Heart left ventricle (tissue), 16 donors: ENCODE results near the gene KL. TPM values are rescaled to one million over a fixed set of nuclear protein-coding genes. Genes with fewer than 3 reads are reported as not detected.
A peak's percentile ranks its signal among the peaks of the same experiment; 100 is the strongest.

ENCODE experiments used
- ATAC-seq, 4 donors: fragments of 200-7000 bp; cut with Tn5 transposase; one replicate each; pipeline ENCODE4 v1.9.1; 2020 to 2022; ENCODE audit warnings: moderate library complexity in 4 of 4, mild to moderate bottlenecking in 3 of 4, moderate number of reproducible peaks in 1 of 4
- DNase-seq, 5 donors: peaks; one replicate each; pipeline ENCODE4 v3.0.0-alpha.2; 2020
- H3K27ac ChIP-seq, 12 donors: fragments of 200-600 bp; sonication (generic) in 4 of 12; one replicate each; pipeline versions ENCODE4 v1.5.0 to v1.8.0; 2016 to 2022; ENCODE audit warnings: mild to moderate bottlenecking in 2 of 12
- H3K27me3 ChIP-seq, 9 donors: fragments of 200-600 bp; sonication (generic) in 2 of 9; one replicate each; pipeline versions ENCODE4 v1.5.1 to v1.8.0; 2016 to 2022; ENCODE audit warnings: mild to moderate bottlenecking in 3 of 9
- H3K36me3 ChIP-seq, 9 donors: fragments of 200-600 bp; sonication (generic) in 2 of 9; one replicate each; pipeline versions ENCODE4 v1.5.0 to v1.8.0; 2018 to 2022; ENCODE audit warnings: mild to moderate bottlenecking in 2 of 9
- H3K4me1 ChIP-seq, 12 donors: fragments of 200-600 bp; sonication (generic) in 4 of 12; one replicate each; pipeline versions ENCODE4 v1.5.0 to v1.8.0; 2016 to 2022; ENCODE audit warnings: mild to moderate bottlenecking in 3 of 12
- H3K4me3 ChIP-seq, 12 donors: fragments of 200-600 bp; sonication (generic) in 4 of 12; one replicate each; pipeline versions ENCODE4 v1.5.0 to v1.8.0; 2017 to 2022; ENCODE audit warnings: mild to moderate bottlenecking in 9 of 12, moderate library complexity in 4 of 12
- H3K9me3 ChIP-seq, 12 donors: fragments of 200-600 bp; sonication (generic) in 4 of 12; one replicate each; pipeline versions ENCODE4 v1.5.0 to v1.8.0; 2016 to 2022; ENCODE audit warnings: mild to moderate bottlenecking in 1 of 12
- POLR2A ChIP-seq, 2 donors: fragments of 450-650 bp; IDR thresholded peaks; one replicate each; pipeline ENCODE4 v1.6.1; 2017; ENCODE audit warnings: antibody characterized with exemption in 2 of 2, mild to moderate bottlenecking in 2 of 2, moderate library complexity in 2 of 2
- WGBS, 4 donors: extraction: QIAGEN DNeasy Blood & Tissue Kit in 2 of 4; methylation state at CpG; one replicate each; pipeline versions ENCODE4 v1.1.5 to v1.1.7; 2013 to 2018; 5-methylcytosine and 5-hydroxymethylcytosine counted together
- intact Hi-C, 10 donors: fragments of 100-400 bp; cut with DNase I; formaldehyde crosslinking; loops; one replicate each; pipeline versions ENCODE4 v1.11.1 to v1.14.2; 2022
- polyA plus RNA-seq, 2 donors: library from polyadenylated mRNA; stranded (reverse); fragments of 200-250 nt; gene quantifications; one replicate each; pipeline ENCODE4 v1.2.3, GENCODE V29; 2013
- total RNA-seq, 9 donors: library from RNA; depleted of rRNA in 2 of 9; stranded (reverse); fragments of >200 nt in 2 of 9; fragmentation: NEBNext Ultra II Directional in 3 of 9; extraction: Animal tissue kit (Norgen Biotek cat#: 25700) in 3 of 9; gene quantifications; one replicate each; pipeline versions ENCODE4 v1.1.0 to v1.2.4, GENCODE V29; 2016 to 2023
- TF ChIP-seq, protein P1 (sequence below), 12 donors: fragments of 200-600 bp; sonication (generic) in 4 of 12; IDR thresholded peaks; one replicate each; pipeline versions ENCODE4 v1.5.0 to v1.8.0; 2018 to 2022; ENCODE audit warnings: antibody characterized with exemption in 12 of 12, mild to moderate bottlenecking in 5 of 12
- donor health status: ischemic (EF 13 %, LVEDD 7.1; RV severe dilation, severe dysfunction).
- donor health status: healthy with polysubstance abuse.
- donor health status: DM: no; HTN: yes; CAD: no.
- donor health status: DM: no; HTN: no; CAD: no.
- donor health status: ischemic (EF 25% LVEDD 6.9; RV normal size, moderate dysfunction).
- donor health status: ischemic (EF 25% LVEDD 5.7; RV mildly dilated, moderate dysfunction).
- donor health status: healthy.
- donor health status: DM: yes; HTN: yes; CAD: no.
- donor health status: ischemic (EF 35%, LVEDD 5.7; RV mildly dilated, moderate dysfunction).
- donor health status: nonischemic (EF 11% LVEDD 7.7; RV severe dilation, severe dysfunction).
- donor health status: DM: yes; HTN: yes; CAD: no.
- donor health status: PGD.
- donor health status: ischemic (EF 29% LVEDD 5.4; RV normal size, mild dysfunction).
- donor health status: nonischemic (EF 23%, LVEDD 6.1; RV moderate dilation, normal function).

KL gene
- total and polyA plus RNA-seq, 11 donors: 0.34 to 3.1 (median 1.7) TPM

GRCh38 chr13:33100886-33101285, 84.7 kb downstream of the KL start:
- intact Hi-C loops: loop anchor here in 1 of 10 donors (1.0 kb wide), 1 partner anchor 26 kb away; no protein-coding TSS in a partner anchor
- Histone ChIP-seq H3K27ac (no peak overlapping the region), H3K27me3 (no peaks in the 10 kb centered on the region), H3K4me1 (peaks cover 0 to 5% (median 0%) of the 10 kb centered on the region in 12 donors), H3K4me3 (no peak overlapping the region), H3K36me3 (peaks cover 0 to 33% (median 19%) of the 10 kb centered on the region in 9 donors), H3K9me3 (peaks cover 0 to 22% (median 4%) of the 10 kb centered on the region in 12 donors)
- WGBS, 4 donors: 91 to 96% (median 94%) methylated on average over 3 of the region's 3 CpGs
- ATAC-seq: no peak
- DNase-seq: no peak
- TF ChIP-seq, protein P1, sequence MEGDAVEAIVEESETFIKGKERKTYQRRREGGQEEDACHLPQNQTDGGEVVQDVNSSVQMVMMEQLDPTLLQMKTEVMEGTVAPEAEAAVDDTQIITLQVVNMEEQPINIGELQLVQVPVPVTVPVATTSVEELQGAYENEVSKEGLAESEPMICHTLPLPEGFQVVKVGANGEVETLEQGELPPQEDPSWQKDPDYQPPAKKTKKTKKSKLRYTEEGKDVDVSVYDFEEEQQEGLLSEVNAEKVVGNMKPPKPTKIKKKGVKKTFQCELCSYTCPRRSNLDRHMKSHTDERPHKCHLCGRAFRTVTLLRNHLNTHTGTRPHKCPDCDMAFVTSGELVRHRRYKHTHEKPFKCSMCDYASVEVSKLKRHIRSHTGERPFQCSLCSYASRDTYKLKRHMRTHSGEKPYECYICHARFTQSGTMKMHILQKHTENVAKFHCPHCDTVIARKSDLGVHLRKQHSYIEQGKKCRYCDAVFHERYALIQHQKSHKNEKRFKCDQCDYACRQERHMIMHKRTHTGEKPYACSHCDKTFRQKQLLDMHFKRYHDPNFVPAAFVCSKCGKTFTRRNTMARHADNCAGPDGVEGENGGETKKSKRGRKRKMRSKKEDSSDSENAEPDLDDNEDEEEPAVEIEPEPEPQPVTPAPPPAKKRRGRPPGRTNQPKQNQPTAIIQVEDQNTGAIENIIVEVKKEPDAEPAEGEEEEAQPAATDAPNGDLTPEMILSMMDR (IDR thresholded peaks at IDR 0.05): no peak
- no peak for TF ChIP-seq POLR2A (IDR thresholded peaks at IDR 0.05)

- Histone ChIP-seq H3K27ac (peak overlapping the region in 1 of 12 donors; percentile 19), H3K36me3 (peaks cover 0 to 42% (median 28%) of the 10 kb centered on the region in 9 donors), H3K4me3 (no peak overlapping the region), H3K4me1 (peaks cover 0 to 14% (median under 1%) of the 10 kb centered on the region in 12 donors), H3K9me3 (peaks cover 0 to 22% (median 4%) of the 10 kb centered on the region in 12 donors), H3K27me3 (no peaks in the 10 kb centered on the region)
- ATAC-seq (no peak), DNase-seq (no peak)
- intact Hi-C loops: no loop called here
- WGBS, 4 donors: 89 to 94% (median 92%) methylated on average over 2 of the region's 2 CpGs
- TF ChIP-seq, protein P1 (IDR thresholded peaks at IDR 0.05): no peak
- TF ChIP-seq POLR2A (IDR thresholded peaks at IDR 0.05): no peak
Observed at GRCh38 chr13:33101835-33102234, 85.6 kb downstream of the KL start.

- ATAC-seq (no peak), DNase-seq (no peak)
- intact Hi-C loops: no loop called here
- Histone ChIP-seq H3K36me3 (peaks cover 0 to 58% (median 44%) of the 10 kb centered on the region in 9 donors), H3K4me3 (no peak overlapping the region), H3K27ac (peak overlapping the region in 1 of 12 donors; percentile 32), H3K9me3 (peaks cover 0 to 12% (median 0%) of the 10 kb centered on the region in 12 donors), H3K27me3 (no peaks in the 10 kb centered on the region), H3K4me1 (peaks cover 0 to 23% (median 8%) of the 10 kb centered on the region in 12 donors)
- 88 to 90% (median 89%) methylated on average over 4 of the region's 4 CpGs for WGBS, 4 donors
- TF ChIP-seq, protein P1 (IDR thresholded peaks at IDR 0.05): no peak
- TF ChIP-seq POLR2A (IDR thresholded peaks at IDR 0.05): no peak
Observed at GRCh38 chr13:33103457-33103856, 87.2 kb downstream of the KL start.

DNA sequence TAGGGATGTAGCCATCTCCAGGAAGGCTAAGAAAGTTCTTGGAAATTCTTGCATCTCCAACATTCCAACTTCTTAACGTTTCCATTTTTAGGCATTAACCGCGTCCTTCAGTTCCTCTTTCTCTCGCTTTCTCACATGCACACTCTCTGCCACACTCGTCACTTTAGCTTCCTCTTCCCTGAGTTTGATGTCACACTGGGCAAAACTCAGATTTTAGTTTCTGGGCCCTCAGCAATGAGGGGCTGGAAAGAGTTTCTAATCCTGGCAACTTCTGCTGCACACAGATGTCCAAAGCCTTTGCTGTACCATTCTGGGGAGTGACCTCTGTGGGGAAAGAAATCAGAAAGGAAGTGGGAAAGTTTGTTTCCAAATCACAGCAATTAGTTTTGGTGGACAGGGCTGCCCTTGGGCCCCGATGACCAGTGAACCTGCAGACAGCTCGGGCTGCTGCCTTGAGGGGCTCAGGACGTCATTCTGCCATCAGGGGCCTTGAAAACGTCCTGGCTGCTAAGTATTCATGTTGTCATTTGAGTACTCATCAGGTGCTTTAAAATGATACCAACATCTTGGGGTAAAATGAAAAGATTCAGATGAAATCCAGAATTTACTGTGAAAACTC, 89.3 kb downstream of the KL start:
- DNase-seq (peak in 1 of 5 donors; percentile 25), ATAC-seq (peak in 2 of 4 donors; percentile 35 to 73)
- H3K27ac ChIP-seq: peak overlapping the region in 7 of 12 donors; percentile 11 to 83 (median 50)
- peaks cover 0 to 79% (median 64%) of the 10 kb centered on the region in 9 donors for H3K36me3 ChIP-seq
- intact Hi-C loops: no loop called here
- H3K27me3 ChIP-seq: no peaks in the 10 kb centered on the region
- H3K4me1 ChIP-seq: peaks cover 0 to 44% (median 28%) of the 10 kb centered on the region in 12 donors
- no peak overlapping the region for H3K4me3 ChIP-seq
- H3K9me3 ChIP-seq: peaks cover 0 to 7% (median 0%) of the 10 kb centered on the region in 12 donors
- WGBS, 4 donors: 77 to 88% (median 82%) methylated on average over 9 of the region's 9 CpGs
- TF ChIP-seq, protein P1 (IDR thresholded peaks at IDR 0.05): no peak
- TF ChIP-seq POLR2A (IDR thresholded peaks at IDR 0.05): no peak
